ENCODE measurements around the gene HYAL3. TPM values are rescaled to one million over a fixed set of nuclear protein-coding genes. Genes with fewer than 3 reads are reported as not detected.

Gene HYAL3
- total and polyA plus RNA-seq, 3 experiments from 2014 or later = 3.6 to 8.4 (median 7.7) TPM

- Mint-ChIP-seq H3K4me3 (peak overlapping the region; percentile 89 to 97 (median 94)), H3K4me1 (peaks cover 56 to 78% (median 73%) of the 10 kb centered on the region in 3 donors), H3K9me3 (no peaks in the 10 kb centered on the region), H3K27ac (peak overlapping the region; percentile 90 to 99 (median 98)), H3K27me3 (peaks cover 0 to 2% of the 10 kb centered on the region in 2 donors), H3K36me3 (peaks cover 0 to 47% (median 4%) of the 10 kb centered on the region in 3 donors)
- Histone ChIP-seq H3K9me3 (ENCODE audit: low read length) (no peaks in the 10 kb centered on the region), H3K27me3 (ENCODE audit: insufficient read depth, low read length, poor library complexity, severe bottlenecking) (no peaks in the 10 kb centered on the region), H3K4me3 (ENCODE audit: low read length) (peak overlapping the region; percentile 73), H3K4me1 (ENCODE audit: insufficient read depth, low read length) (peaks cover 68% of the 10 kb centered on the region), H3K36me3 (ENCODE audit: insufficient read depth, low read length) (peaks cover 12% of the 10 kb centered on the region), H3K27ac (ENCODE audit: low read depth, low read length) (peak overlapping the region; percentile 88)
- DNase-seq = no peak
- CTCF ChIA-PET = interaction anchor here (0.9 to 8.5 kb wide), 12 partner anchors 8 to 233 kb away, joined by 3 to 103 read pairs (median 6); partner anchors contain the start of genes CYB561D2, HEMK1, HYAL3 and IFRD2
- POLR2A ChIA-PET = interaction anchor here (0.5 to 3.7 kb wide), 17 partner anchors 9 to 1724 kb away, joined by 3 to 57 read pairs (median 8); partner anchors contain the start of genes C3orf18, CYB561D2, DCAF1 and GNAI2
Measured at GRCh38 chr3:50336452-50337174, 37.4 kb upstream of the HYAL3 start.

- peaks cover 0 to under 1% of the 10 kb centered on the region in 2 donors for H3K27me3 Mint-ChIP-seq
- H3K27ac Mint-ChIP-seq = peak overlapping the region; percentile 83 to 98 (median 94)
- peak overlapping the region; percentile 45 to 93 (median 66) for H3K4me3 Mint-ChIP-seq
- peaks cover 46 to 64% (median 60%) of the 10 kb centered on the region in 3 donors for H3K4me1 Mint-ChIP-seq
- Histone ChIP-seq H3K36me3 (ENCODE audit: insufficient read depth, low read length) (peaks cover 29% of the 10 kb centered on the region), H3K4me1 (ENCODE audit: insufficient read depth, low read length) (peaks cover 50% of the 10 kb centered on the region), H3K27me3 (ENCODE audit: insufficient read depth, low read length, poor library complexity, severe bottlenecking) (no peaks in the 10 kb centered on the region), H3K27ac (ENCODE audit: low read depth, low read length) (peak overlapping the region; percentile 49), H3K9me3 (ENCODE audit: low read length) (no peaks in the 10 kb centered on the region), H3K4me3 (ENCODE audit: low read length) (no peak overlapping the region)
- POLR2A ChIA-PET = interaction anchor here (1.1 kb wide), 1 partner anchor 16 kb away, joined by 5 read pairs; the partner anchor contains the start of genes CYB561D2 and NPRL2
- no peaks in the 10 kb centered on the region for H3K9me3 Mint-ChIP-seq
- peaks cover 0 to 64% (median 4%) of the 10 kb centered on the region in 3 donors for H3K36me3 Mint-ChIP-seq
- DNase-seq = no peak
- CTCF ChIA-PET = interaction anchor here (1.0 to 8.5 kb wide), 3 partner anchors 10 to 208 kb away, joined by 3 to 103 read pairs (median 4); partner anchors contain the start of genes CYB561D2, NPRL2 and ZMYND10
Measured at GRCh38 chr3:50334339-50335075, 35.3 kb upstream of the HYAL3 start.

GRCh38 chr3:50333744-50334328 is 34.6 kb upstream of the HYAL3 start:
- H3K4me3 ChIP-seq (ENCODE audit: low read length) = no peak overlapping the region
- H3K27ac ChIP-seq (ENCODE audit: low read depth, low read length) = peak overlapping the region; percentile 49
- peak overlapping the region; percentile 45 to 84 (median 62) for H3K4me3 Mint-ChIP-seq
- peak overlapping the region; percentile 83 to 95 (median 94) for H3K27ac Mint-ChIP-seq
- H3K4me1 Mint-ChIP-seq = peaks cover 42 to 59% (median 53%) of the 10 kb centered on the region in 3 donors
- CTCF ChIA-PET = interaction anchor here (1.0 to 8.5 kb wide), 4 partner anchors 10 to 208 kb away, joined by 3 to 103 read pairs (median 4); partner anchors contain the start of genes CYB561D2, NPRL2 and ZMYND10
- no peaks in the 10 kb centered on the region for H3K9me3 Mint-ChIP-seq
- H3K4me1 ChIP-seq (ENCODE audit: insufficient read depth, low read length) = peaks cover 45% of the 10 kb centered on the region
- peaks cover 0 to 64% (median 4%) of the 10 kb centered on the region in 3 donors for H3K36me3 Mint-ChIP-seq
- H3K36me3 ChIP-seq (ENCODE audit: insufficient read depth, low read length) = peaks cover 30% of the 10 kb centered on the region
- POLR2A ChIA-PET = interaction anchor here (0.7 to 1.1 kb wide), 2 partner anchors 17 to 45 kb away, joined by 3 to 5 read pairs; partner anchors contain the start of genes CYB561D2 and NPRL2
- H3K9me3 ChIP-seq (ENCODE audit: low read length) = no peaks in the 10 kb centered on the region
- H3K27me3 Mint-ChIP-seq = no peaks in the 10 kb centered on the region
- no peak for DNase-seq
- H3K27me3 ChIP-seq (ENCODE audit: insufficient read depth, low read length, poor library complexity, severe bottlenecking) = no peaks in the 10 kb centered on the region

- H3K4me1 Mint-ChIP-seq = peaks cover 45 to 61% (median 58%) of the 10 kb centered on the region in 3 donors
- peak overlapping the region in 2 of 8 donors; percentile 28 to 33 for H3K27ac Mint-ChIP-seq
- H3K4me3 ChIP-seq (ENCODE audit: low read length) = no peak overlapping the region
- no peaks in the 10 kb centered on the region for H3K27me3 Mint-ChIP-seq
- H3K27me3 ChIP-seq (ENCODE audit: insufficient read depth, low read length, poor library complexity, severe bottlenecking) = no peaks in the 10 kb centered on the region
- H3K4me3 Mint-ChIP-seq = peak overlapping the region in 1 of 7 donors; percentile 54
- no peaks in the 10 kb centered on the region for H3K9me3 Mint-ChIP-seq
- H3K9me3 ChIP-seq (ENCODE audit: low read length) = no peaks in the 10 kb centered on the region
- H3K36me3 Mint-ChIP-seq = peaks cover 0 to 54% (median 2%) of the 10 kb centered on the region in 3 donors
- DNase-seq = no peak
- H3K4me1 ChIP-seq (ENCODE audit: insufficient read depth, low read length) = peaks cover 53% of the 10 kb centered on the region
- H3K36me3 ChIP-seq (ENCODE audit: insufficient read depth, low read length) = peaks cover 30% of the 10 kb centered on the region
- CTCF ChIA-PET = interaction anchor here (1.2 to 1.8 kb wide), 3 partner anchors 9 to 14 kb away, joined by 3 to 5 read pairs (median 4); partner anchors contain the start of gene HYAL2
- POLR2A ChIA-PET = interaction anchor here (0.6 to 0.7 kb wide), 2 partner anchors 10 to 39 kb away, joined by 3 read pairs; partner anchors contain the start of gene IFRD2
- no peak overlapping the region for H3K27ac ChIP-seq (ENCODE audit: low read depth, low read length)
Measured at GRCh38 chr3:50331364-50331907, 32.2 kb upstream of the HYAL3 start.

- Mint-ChIP-seq H3K27ac (peak overlapping the region in 3 of 8 donors; percentile 42 to 91 (median 47)), H3K9me3 (no peaks in the 10 kb centered on the region), H3K4me3 (peak overlapping the region in 1 of 7 donors; percentile 54), H3K27me3 (no peaks in the 10 kb centered on the region), H3K36me3 (peaks cover 0 to 58% (median 2%) of the 10 kb centered on the region in 3 donors), H3K4me1 (peaks cover 38 to 54% (median 47%) of the 10 kb centered on the region in 3 donors)
- POLR2A ChIA-PET = interaction anchor here (0.5 to 0.7 kb wide), 2 partner anchors 15 to 34 kb away, joined by 3 to 4 read pairs; no protein-coding TSS in a partner anchor
- DNase-seq = no peak
- CTCF ChIA-PET = interaction anchor here (1.3 kb wide), 1 partner anchor 12 kb away, joined by 4 read pairs; no protein-coding TSS in a partner anchor
- no peaks in the 10 kb centered on the region for H3K27me3 ChIP-seq (ENCODE audit: insufficient read depth, low read length, poor library complexity, severe bottlenecking)
- peaks cover 34% of the 10 kb centered on the region for H3K36me3 ChIP-seq (ENCODE audit: insufficient read depth, low read length)
- H3K4me3 ChIP-seq (ENCODE audit: low read length) = no peak overlapping the region
- peaks cover 41% of the 10 kb centered on the region for H3K4me1 ChIP-seq (ENCODE audit: insufficient read depth, low read length)
- no peak overlapping the region for H3K27ac ChIP-seq (ENCODE audit: low read depth, low read length)
- H3K9me3 ChIP-seq (ENCODE audit: low read length) = no peaks in the 10 kb centered on the region
Measured at GRCh38 chr3:50330330-50330729, 31.1 kb upstream of the HYAL3 start.

GRCh38 chr3:50327943-50328691 is 28.9 kb upstream of the HYAL3 start, which contains the start of gene TUSC2:
TSS of gene TUSC2 (minus strand) at chr3:50328223. CDS start at chr3:50328099, 124 bp downstream.
- peak; percentile 92 to 96 (median 93) for DNase-seq
- Histone ChIP-seq H3K27ac (ENCODE audit: low read depth, low read length) (peak within 1 kb of the TSS; percentile 71), H3K27me3 (ENCODE audit: insufficient read depth, low read length, poor library complexity, severe bottlenecking) (no peaks in the 10 kb centered on the region), H3K4me1 (ENCODE audit: insufficient read depth, low read length) (peaks cover 19% of the 10 kb centered on the region), H3K36me3 (ENCODE audit: insufficient read depth, low read length) (peaks cover 32% of the 10 kb centered on the region), H3K4me3 (ENCODE audit: low read length) (peak within 1 kb of the TSS; percentile 70), H3K9me3 (ENCODE audit: low read length) (no peaks in the 10 kb centered on the region)
- Mint-ChIP-seq H3K36me3 (peaks cover 0 to 57% (median 0%) of the 10 kb centered on the region in 3 donors), H3K4me3 (peak within 1 kb of the TSS; percentile 82 to 97 (median 91)), H3K4me1 (peaks cover 26 to 47% (median 31%) of the 10 kb centered on the region in 3 donors), H3K27ac (peak within 1 kb of the TSS; percentile 77 to 96 (median 94)), H3K9me3 (no peaks in the 10 kb centered on the region), H3K27me3 (peaks cover 0 to 1% of the 10 kb centered on the region in 2 donors)
- ChIA-PET POLR2A (interaction anchor here (0.6 to 3.9 kb wide), 11 partner anchors 9 to 1058 kb away, joined by 3 to 57 read pairs (median 6); partner anchors contain the start of genes CYB561D2, HYAL3, IFRD2 and NAA80), CTCF (interaction anchor here (0.7 to 2.5 kb wide), 9 partner anchors 9 to 135 kb away, joined by 3 to 19 read pairs (median 4); partner anchors contain the start of genes IFRD2 and RASSF1)

All from CD8-positive, alpha-beta memory T cell (primary cell).